ENCODE measurements around the gene RGS6. TPM values are rescaled to one million over a fixed set of nuclear protein-coding genes. Genes with fewer than 3 reads are reported as not detected.
A peak's percentile ranks its signal among the peaks of the same experiment; 100 is the strongest.

Gene RGS6
- total RNA-seq, 4 donors from 2014 or later: 0.50 to 6.5 (median 4.7) TPM

DNA sequence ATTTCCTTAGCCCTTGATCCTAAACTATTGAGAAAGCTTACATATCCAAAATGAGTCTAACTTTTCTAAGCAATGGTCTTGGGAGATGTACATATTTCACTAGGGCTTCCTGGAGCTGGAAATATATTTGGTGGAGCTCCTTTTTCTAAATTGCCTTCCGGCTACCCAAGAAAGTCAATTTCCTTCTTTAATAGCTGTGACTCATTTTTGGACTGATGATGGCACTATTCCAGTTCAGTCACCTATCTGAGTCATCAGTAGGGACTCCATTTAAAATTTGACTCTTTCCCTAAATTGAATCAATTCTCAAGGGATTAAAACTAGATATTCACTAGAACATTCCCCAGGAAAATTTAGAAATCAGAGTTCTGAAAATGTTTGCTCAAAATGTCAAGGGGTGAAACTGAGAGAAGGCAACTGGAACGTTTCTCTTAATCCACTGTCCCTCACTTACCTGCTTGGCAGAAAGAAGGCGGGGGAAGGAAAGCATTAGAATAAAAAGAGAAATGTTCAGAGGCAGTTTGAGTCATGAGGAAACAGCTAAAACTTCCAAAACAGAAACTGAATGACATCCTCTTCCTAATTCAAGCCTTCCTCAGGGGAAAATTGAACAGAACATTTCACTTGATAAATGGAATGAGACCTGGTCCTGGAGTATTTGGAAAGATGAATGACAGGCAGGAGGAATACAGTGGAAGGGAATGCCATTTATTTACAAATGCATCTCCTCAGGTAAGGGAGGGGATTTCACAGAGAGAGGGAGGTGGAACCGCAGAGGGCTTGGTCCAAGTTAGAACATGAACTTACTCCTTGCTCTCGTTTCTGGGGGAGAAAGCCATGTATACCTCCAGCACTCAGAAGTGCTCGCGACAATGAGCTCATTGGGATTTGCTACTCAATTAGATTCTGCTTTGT lies 91.2 kb downstream of the RGS6 start:
- no peak overlapping the region for H3K27ac ChIP-seq
- WGBS, 2 donors (ENCODE audit: low coverage in 1 of 2): 54% methylated on average over 4 to 7 of the region's 7 CpGs
- peaks cover 0 to 4% (median 0%) of the 10 kb centered on the region in 3 donors for H3K4me1 ChIP-seq
- no peaks in the 10 kb centered on the region for H3K27me3 ChIP-seq
- ATAC-seq: no peak
- H3K36me3 ChIP-seq: no peaks in the 10 kb centered on the region
- H3K9me3 ChIP-seq: no peaks in the 10 kb centered on the region
- TF ChIP-seq, protein P1, sequence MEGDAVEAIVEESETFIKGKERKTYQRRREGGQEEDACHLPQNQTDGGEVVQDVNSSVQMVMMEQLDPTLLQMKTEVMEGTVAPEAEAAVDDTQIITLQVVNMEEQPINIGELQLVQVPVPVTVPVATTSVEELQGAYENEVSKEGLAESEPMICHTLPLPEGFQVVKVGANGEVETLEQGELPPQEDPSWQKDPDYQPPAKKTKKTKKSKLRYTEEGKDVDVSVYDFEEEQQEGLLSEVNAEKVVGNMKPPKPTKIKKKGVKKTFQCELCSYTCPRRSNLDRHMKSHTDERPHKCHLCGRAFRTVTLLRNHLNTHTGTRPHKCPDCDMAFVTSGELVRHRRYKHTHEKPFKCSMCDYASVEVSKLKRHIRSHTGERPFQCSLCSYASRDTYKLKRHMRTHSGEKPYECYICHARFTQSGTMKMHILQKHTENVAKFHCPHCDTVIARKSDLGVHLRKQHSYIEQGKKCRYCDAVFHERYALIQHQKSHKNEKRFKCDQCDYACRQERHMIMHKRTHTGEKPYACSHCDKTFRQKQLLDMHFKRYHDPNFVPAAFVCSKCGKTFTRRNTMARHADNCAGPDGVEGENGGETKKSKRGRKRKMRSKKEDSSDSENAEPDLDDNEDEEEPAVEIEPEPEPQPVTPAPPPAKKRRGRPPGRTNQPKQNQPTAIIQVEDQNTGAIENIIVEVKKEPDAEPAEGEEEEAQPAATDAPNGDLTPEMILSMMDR (IDR thresholded peaks at IDR 0.05): no peak
- TF ChIP-seq POLR2A (IDR thresholded peaks at IDR 0.05) (no peak), EP300 (IDR thresholded peaks at IDR 0.05) (no peak)
- H3K4me3 ChIP-seq: no peak overlapping the region

DNA sequence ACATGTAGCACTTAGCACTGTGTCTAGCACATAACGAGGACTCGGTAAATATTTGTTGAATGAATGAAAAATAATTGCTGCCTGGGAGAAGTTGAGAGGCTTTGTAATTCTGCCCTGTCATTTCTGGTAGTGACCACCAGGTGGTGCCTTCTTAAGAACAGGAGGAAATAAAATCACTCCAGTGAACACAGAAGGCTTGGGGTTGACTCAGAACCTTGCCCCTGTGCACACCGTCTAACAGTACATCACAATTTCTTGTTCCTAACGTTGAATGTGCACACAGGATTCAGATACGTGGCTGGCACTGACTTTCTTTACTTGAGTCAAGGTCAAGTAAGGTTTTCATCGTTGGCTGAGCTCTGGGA lies 91.8 kb downstream of the RGS6 start:
- no peaks in the 10 kb centered on the region for H3K27me3 ChIP-seq
- TF ChIP-seq EP300 (IDR thresholded peaks at IDR 0.05): no peak
- TF ChIP-seq, protein P1 (IDR thresholded peaks at IDR 0.05): peak; percentile 17 to 55 (median 31)
- WGBS, 2 donors (ENCODE audit: low coverage in 1 of 2): 44 to 54% methylated on average over 4 of the region's 6 CpGs
- H3K4me3 ChIP-seq: no peak overlapping the region
- peaks cover 0 to 4% (median 0%) of the 10 kb centered on the region in 3 donors for H3K4me1 ChIP-seq
- no peak for ATAC-seq
- H3K36me3 ChIP-seq: no peaks in the 10 kb centered on the region
- no peak overlapping the region for H3K27ac ChIP-seq
- no peaks in the 10 kb centered on the region for H3K9me3 ChIP-seq

DNA sequence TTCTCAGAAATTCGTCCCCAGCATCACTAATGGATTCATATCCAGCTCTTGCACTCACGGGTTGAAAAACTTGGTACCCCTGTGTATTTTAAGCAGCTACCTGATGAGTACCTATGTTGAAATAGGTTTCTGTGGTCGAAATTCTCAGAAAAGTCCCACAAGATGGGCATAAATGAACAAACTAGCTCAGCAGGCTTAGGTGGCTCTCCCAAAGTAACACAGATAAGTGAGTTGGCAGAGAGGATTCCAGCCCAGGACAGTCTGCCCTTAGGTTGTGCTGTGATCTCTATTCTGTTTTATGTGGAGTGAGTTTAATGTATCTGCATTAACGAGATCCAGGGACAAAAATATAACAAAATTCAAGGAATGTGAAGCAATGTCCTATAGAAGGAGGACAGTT lies 92.3 kb downstream of the RGS6 start:
- peaks cover 0 to 4% (median 0%) of the 10 kb centered on the region in 3 donors for H3K4me1 ChIP-seq
- WGBS, 2 donors (ENCODE audit: low coverage in 1 of 2): 56 to 67% methylated on average over 1 to 4 of the region's 4 CpGs
- no peak overlapping the region for H3K27ac ChIP-seq
- peaks cover 0 to 4% (median 0%) of the 10 kb centered on the region in 3 donors for H3K9me3 ChIP-seq
- TF ChIP-seq POLR2AphosphoS5 (IDR thresholded peaks at IDR 0.05) (no peak), POLR2A (IDR thresholded peaks at IDR 0.05) (no peak), EP300 (IDR thresholded peaks at IDR 0.05) (no peak)
- TF ChIP-seq, protein P1 (IDR thresholded peaks at IDR 0.05): no peak
- no peaks in the 10 kb centered on the region for H3K27me3 ChIP-seq
- ATAC-seq: no peak
- no peak overlapping the region for H3K4me3 ChIP-seq
- no peaks in the 10 kb centered on the region for H3K36me3 ChIP-seq

DNA sequence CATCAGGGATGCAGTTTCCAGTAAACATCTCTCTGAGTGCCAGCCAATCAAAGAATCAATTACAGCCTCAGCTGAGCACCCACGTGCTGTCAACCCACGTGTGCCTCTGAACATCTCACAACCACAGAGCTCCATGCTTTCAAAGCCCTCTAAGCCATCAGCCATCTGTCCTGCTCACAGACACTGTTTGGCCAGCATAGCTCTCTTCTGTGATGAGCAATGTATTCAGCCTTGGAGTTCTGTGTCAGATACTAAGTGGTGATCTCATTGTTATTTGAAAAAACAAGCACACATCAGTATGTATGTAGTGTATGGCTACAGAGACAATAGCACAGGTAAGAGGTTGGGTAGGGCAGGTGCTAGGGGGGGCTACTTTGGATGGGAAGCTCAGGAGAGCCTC lies 94.3 kb downstream of the RGS6 start:
- peaks cover 0 to 4% (median 0%) of the 10 kb centered on the region in 3 donors for H3K4me1 ChIP-seq
- WGBS, 2 donors (ENCODE audit: low coverage in 1 of 2): 20% methylated on average over 1 of the region's 2 CpGs; no CpG with 5 or more reads in 1 of the 2 donors
- no peaks in the 10 kb centered on the region for H3K27me3 ChIP-seq
- H3K27ac ChIP-seq: no peak overlapping the region
- peaks cover 0 to 15% (median 0%) of the 10 kb centered on the region in 3 donors for H3K9me3 ChIP-seq
- no peak for ATAC-seq
- no peak overlapping the region for H3K4me3 ChIP-seq
- no peaks in the 10 kb centered on the region for H3K36me3 ChIP-seq
- TF ChIP-seq EP300 (IDR thresholded peaks at IDR 0.05): no peak
- TF ChIP-seq, protein P1 (IDR thresholded peaks at IDR 0.05): no peak
- no peak for TF ChIP-seq POLR2AphosphoS5 (IDR thresholded peaks at IDR 0.05)
- TF ChIP-seq POLR2A (IDR thresholded peaks at IDR 0.05): no peak

DNA sequence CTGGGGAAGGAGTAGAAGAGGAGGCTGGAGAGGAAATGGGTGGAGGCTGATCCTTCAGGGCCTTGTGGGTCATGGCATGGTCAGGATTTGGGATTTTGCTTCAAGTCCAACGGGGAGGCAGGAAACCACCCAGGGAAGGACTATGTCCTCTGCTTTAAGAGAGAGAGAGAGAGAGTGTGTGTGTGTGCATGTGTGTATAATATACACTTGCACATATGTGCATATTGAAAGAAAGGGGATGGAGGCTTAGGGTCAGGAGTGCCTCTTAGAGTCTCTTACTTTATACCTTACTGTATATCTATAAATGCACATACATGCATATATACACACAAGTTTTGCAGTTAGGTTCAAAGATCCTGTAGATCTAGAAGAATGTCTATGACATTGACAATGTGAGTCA lies 94.8 kb downstream of the RGS6 start:
- H3K9me3 ChIP-seq: peaks cover 0 to 15% (median 0%) of the 10 kb centered on the region in 3 donors
- H3K36me3 ChIP-seq: no peaks in the 10 kb centered on the region
- H3K27me3 ChIP-seq: no peaks in the 10 kb centered on the region
- no peak for ATAC-seq
- TF ChIP-seq, protein P1 (IDR thresholded peaks at IDR 0.05): no peak
- TF ChIP-seq EP300 (IDR thresholded peaks at IDR 0.05): no peak
- no peak for TF ChIP-seq POLR2A (IDR thresholded peaks at IDR 0.05)
- TF ChIP-seq POLR2AphosphoS5 (IDR thresholded peaks at IDR 0.05): no peak
- no peak overlapping the region for H3K4me3 ChIP-seq
- 63 to 73% methylated on average over 1 of the region's 1 CpG for WGBS, 2 donors (ENCODE audit: low coverage in 1 of 2)
- peaks cover 0 to 4% (median 0%) of the 10 kb centered on the region in 3 donors for H3K4me1 ChIP-seq
- H3K27ac ChIP-seq: no peak overlapping the region
